Measurements from ENCODE around the gene SOX8. TPM values are rescaled to one million over a fixed set of nuclear protein-coding genes. Genes with fewer than 3 reads are reported as not detected.
A peak's percentile ranks its signal among the peaks of the same experiment; 100 is the strongest.

The SOX8 gene
- total RNA-seq, 8 experiments from 2014 or later: 0.51 to 16.3 (median 4.2) TPM

DNA sequence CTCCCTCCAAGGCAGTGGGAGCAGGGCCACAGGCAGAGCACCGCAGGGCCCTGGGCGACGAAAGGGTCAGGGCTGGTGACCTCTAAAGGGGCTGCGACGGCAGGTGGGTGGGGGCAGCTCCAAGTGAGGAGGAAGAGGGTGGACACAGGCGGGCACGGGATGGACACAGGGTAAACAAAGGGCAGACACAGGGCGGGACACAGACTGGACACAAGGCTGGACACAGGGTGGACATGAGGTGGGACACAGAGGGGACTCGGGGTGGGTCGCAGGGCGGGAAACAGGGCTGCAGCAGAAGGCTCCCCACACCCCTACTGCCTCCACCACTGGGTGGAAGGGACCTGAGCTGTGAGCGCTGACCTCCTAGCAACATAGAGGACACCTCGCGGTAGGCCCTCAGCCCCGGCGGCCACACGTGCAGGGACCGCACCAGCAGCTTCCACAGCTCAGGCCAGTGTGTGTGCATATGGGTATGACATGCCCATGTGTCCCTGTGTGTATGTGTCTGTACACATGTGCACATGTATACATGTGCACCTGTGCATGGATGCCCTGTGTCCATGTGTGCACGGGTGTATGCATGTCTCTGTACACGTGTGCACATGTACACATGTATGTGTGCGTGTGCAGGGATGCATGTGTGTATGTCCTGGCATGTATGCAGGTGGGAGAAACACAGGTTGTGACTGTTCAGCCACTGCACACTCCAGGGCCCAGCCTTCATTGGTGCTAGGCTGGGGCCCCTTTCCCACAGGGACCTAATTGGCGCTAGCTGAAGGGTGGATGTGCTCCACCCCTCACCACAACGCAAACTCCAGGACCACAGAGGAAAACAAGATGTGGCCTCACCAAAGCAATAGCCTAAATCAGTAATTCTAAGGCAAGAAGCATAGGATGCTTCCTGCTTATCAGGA, 18.4 kb upstream of the SOX8 start:
- WGBS, 10 experiments: 83 to 100% (median 89%) methylated on average over 1 to 5 of the region's 23 CpGs; no CpG with 5 or more reads in 2 of the 10 experiments
- Histone ChIP-seq H3K27ac (no peak overlapping the region), H3K4me1 (replicated peaks in 1 of 2) (no peaks in the 10 kb centered on the region), H3K4me3 (no peak overlapping the region)
- peak in 1 of 8 experiments; percentile 24 for ATAC-seq (replicated peaks in 6 of 8)
- in situ Hi-C loops (cut with MboI; ENCODE audit: low pct_unique_long_range_greater_than_20kb in 2 of 9, low sequenced_read_pairs in 9 of 9, unreplicated experiment in 9 of 9): no loop called here

DNA sequence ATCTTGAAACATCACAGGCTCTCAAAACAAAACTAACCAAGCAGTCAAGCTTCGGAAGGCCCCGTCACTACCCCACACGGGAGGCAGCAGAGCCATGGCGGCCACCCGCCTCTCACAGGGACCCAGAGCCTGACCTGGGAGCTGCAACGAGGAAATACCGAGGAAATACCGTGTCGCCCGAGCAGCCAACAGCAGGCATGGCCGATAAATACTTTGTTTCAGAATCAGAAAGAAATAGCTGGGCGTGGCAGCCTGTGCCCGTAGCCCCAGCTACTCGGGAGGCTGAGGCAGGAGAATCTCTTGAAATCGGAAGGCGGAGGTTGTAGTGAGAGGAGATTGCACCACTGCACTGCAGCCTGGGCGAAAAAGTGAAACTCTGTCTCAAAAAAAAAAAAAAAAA, 17.7 kb upstream of the SOX8 start:
- Histone ChIP-seq H3K4me1 (replicated peaks in 1 of 2) (peaks cover 6 to 7% of the 10 kb centered on the region in 2 donors), H3K27ac (no peak overlapping the region), H3K4me3 (no peak overlapping the region)
- ATAC-seq (replicated peaks in 6 of 8): no peak
- in situ Hi-C loops (cut with MboI; ENCODE audit: low pct_unique_long_range_greater_than_20kb in 2 of 9, low sequenced_read_pairs in 9 of 9, unreplicated experiment in 9 of 9): no loop called here
- 80 to 94% (median 90%) methylated on average over 4 to 17 of the region's 17 CpGs; no CpG with 5 or more reads in 1 of the 10 experiments for WGBS, 10 experiments

DNA sequence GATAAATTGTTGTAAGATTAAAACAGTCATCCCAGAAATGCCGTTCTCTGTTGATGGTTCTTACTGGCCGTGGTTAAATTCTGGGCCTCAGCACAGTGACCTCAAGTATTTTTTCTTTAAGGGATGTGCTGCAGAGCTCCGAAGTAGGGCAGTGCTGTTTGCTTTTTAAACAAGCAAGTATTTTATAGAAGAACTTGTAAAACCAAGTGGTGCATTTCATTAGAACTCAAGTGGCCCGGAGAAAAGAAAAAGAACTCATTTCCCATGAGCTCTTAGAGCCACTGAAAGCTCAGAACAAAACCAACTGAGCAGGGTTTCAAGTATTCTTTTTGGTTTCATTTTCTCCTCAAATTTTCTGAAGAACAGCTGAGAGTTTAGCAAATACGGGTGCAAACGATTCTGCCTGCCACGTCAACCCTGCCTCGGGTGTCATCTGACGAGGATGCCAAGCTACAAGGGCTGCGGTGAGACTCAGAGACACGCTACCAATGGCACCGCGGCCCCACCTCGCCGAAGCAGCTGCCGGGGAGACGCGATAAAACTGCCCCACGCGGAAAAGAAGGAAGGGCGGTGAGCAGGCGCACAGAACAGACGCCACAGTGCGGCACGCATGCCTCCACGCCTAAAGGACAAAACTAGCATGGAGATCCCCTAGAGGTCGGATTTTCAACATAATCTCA, 17.1 kb upstream of the SOX8 start:
- WGBS, 10 experiments: 71 to 94% (median 84%) methylated on average over 3 to 17 of the region's 27 CpGs
- Histone ChIP-seq H3K27ac (no peak overlapping the region), H3K4me1 (replicated peaks in 1 of 2) (peaks cover 12 to 13% of the 10 kb centered on the region in 2 donors), H3K4me3 (no peak overlapping the region)
- ATAC-seq (replicated peaks in 6 of 8): no peak
- in situ Hi-C loops (cut with MboI; ENCODE audit: low pct_unique_long_range_greater_than_20kb in 2 of 9, low sequenced_read_pairs in 9 of 9, unreplicated experiment in 9 of 9): no loop called here

DNA sequence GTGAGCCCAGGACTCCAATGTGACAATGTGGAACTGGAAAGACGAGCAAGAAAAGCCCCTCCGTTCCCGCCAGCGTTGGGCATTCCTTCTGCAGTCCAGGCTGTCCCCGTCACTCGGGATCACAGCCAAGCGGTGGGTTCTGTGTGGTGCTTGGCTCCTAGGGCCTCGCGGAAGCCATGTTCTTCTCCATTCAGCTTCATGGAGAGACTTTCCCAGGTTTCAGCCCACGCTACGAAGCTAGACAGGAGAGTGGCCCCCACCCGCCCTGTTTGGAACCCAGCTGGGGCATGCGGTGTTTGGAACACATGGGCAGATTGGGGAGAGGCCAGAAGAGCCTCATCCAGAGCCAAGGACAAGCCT, 16.6 kb upstream of the SOX8 start:
- 93 to 100% (median 94%) methylated on average over 3 to 12 of the region's 13 CpGs; no CpG with 5 or more reads in 6 of the 10 experiments for WGBS, 10 experiments
- ATAC-seq (replicated peaks in 6 of 8): no peak
- in situ Hi-C loops (cut with MboI; ENCODE audit: low pct_unique_long_range_greater_than_20kb in 2 of 9, low sequenced_read_pairs in 9 of 9, unreplicated experiment in 9 of 9): no loop called here
- H3K27ac ChIP-seq: no peak overlapping the region
- H3K4me3 ChIP-seq: no peak overlapping the region
- peaks cover 16 to 18% of the 10 kb centered on the region in 2 donors for H3K4me1 ChIP-seq (replicated peaks in 1 of 2)

DNA sequence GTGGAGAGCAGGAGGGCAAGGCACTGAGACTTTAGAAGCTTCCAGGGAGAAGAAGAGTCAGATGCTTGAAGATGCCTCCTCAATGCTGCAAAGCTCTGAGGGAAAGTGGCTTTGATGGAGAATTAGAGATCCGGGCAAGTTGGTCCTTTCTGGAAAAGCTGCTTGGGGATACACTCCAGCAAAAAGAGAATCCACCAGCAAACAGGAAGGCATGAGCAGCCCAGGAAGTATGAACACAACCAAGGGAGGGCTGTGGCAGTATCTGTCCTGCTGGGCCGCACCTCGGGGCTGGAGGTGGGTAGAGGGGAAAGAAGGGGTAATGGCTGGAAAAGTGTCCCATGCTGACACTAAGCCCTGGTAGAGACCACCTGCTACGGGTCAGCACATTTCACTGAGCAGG, 16.1 kb upstream of the SOX8 start:
- H3K4me3 ChIP-seq: no peak overlapping the region
- WGBS, 10 experiments: 80 to 100% (median 83%) methylated on average over 1 to 3 of the region's 4 CpGs; no CpG with 5 or more reads in 3 of the 10 experiments
- in situ Hi-C loops (cut with MboI; ENCODE audit: low pct_unique_long_range_greater_than_20kb in 2 of 9, low sequenced_read_pairs in 9 of 9, unreplicated experiment in 9 of 9): no loop called here
- ATAC-seq (replicated peaks in 6 of 8): no peak
- no peak overlapping the region for H3K27ac ChIP-seq
- peaks cover 16 to 19% of the 10 kb centered on the region in 2 donors for H3K4me1 ChIP-seq (replicated peaks in 1 of 2)

DNA sequence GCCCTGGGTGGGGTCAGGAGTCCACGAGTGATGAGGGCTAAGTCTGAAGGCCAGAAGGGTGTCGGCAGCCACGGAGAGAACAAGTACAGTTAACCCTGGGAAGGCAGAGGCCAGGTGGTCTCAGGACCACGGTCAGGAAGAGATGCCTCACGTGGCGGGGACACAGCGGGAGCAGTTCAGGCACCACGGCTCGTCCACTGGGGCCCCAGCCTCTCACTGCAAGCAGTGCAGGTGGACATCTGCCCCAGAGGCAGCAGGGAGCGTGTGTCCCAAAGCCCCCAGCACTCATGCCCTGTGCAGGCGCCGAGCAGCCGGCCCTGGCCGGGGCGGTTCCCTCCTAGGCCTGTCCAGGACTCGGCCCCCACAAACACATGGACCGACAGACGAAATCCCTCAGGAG, 15.5 kb upstream of the SOX8 start:
- no peak overlapping the region for H3K4me3 ChIP-seq
- H3K4me1 ChIP-seq (replicated peaks in 1 of 2): peaks cover 16 to 19% of the 10 kb centered on the region in 2 donors
- WGBS, 10 experiments: 86 to 100% (median 97%) methylated on average over 1 to 13 of the region's 18 CpGs; no CpG with 5 or more reads in 3 of the 10 experiments
- no peak overlapping the region for H3K27ac ChIP-seq
- in situ Hi-C loops (cut with MboI; ENCODE audit: low pct_unique_long_range_greater_than_20kb in 2 of 9, low sequenced_read_pairs in 9 of 9, unreplicated experiment in 9 of 9): no loop called here
- ATAC-seq (replicated peaks in 6 of 8): no peak

DNA sequence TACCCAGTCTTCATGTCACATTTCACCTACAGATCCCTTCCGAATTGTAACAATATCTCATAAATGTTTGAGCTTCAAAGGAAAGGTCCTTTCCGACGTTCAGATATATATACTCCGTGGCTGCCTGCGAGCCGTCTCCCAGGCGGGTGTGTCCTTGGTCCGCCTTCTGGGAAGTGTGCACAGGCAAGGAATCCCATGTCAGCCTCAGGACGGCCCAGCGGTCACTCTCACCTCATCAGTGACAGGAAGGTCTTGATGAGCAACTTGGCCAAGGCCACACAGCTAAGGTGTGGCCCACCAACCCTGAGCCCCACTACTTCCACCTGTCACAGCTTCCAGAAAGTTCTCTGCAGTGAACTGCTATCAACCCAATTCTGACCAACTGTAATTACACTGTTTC, 15.1 kb upstream of the SOX8 start:
- in situ Hi-C loops (cut with MboI; ENCODE audit: low pct_unique_long_range_greater_than_20kb in 2 of 9, low sequenced_read_pairs in 9 of 9, unreplicated experiment in 9 of 9): no loop called here
- ATAC-seq (replicated peaks in 6 of 8): no peak
- no peak overlapping the region for H3K4me3 ChIP-seq
- WGBS, 10 experiments: 76 to 100% (median 92%) methylated on average over 3 to 10 of the region's 10 CpGs; no CpG with 5 or more reads in 4 of the 10 experiments
- H3K27ac ChIP-seq: no peak overlapping the region
- peaks cover 19% of the 10 kb centered on the region in 2 donors for H3K4me1 ChIP-seq (replicated peaks in 1 of 2)

DNA sequence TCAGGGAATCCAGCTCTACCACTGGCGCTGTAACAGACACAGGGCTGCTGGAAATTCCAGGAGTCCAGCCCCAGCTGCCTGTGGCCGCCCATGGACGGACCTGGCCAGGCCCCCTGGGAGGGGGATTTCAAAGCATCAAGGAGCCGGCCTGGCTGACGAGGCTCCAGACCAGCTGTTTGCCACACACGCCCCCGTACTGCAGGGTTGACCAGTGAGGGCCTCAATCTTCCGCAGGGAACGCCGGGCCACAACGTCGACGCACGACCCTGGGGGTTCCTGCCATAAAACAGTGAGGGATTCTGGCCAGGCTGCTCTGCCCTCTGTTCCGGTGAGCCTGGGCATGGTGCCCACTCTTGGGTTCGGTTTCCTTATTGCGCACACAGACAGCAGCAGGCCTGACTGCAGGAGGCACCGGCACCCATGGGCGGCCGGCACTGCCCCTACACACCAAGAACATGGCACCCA, 14.5 kb upstream of the SOX8 start:
- H3K27ac ChIP-seq: no peak overlapping the region
- H3K4me1 ChIP-seq (replicated peaks in 1 of 2): peaks cover 19% of the 10 kb centered on the region in 2 donors
- in situ Hi-C loops (cut with MboI; ENCODE audit: low pct_unique_long_range_greater_than_20kb in 2 of 9, low sequenced_read_pairs in 9 of 9, unreplicated experiment in 9 of 9): no loop called here
- 60 to 100% (median 93%) methylated on average over 1 to 8 of the region's 20 CpGs; no CpG with 5 or more reads in 5 of the 10 experiments for WGBS, 10 experiments
- no peak for ATAC-seq (replicated peaks in 6 of 8)
- no peak overlapping the region for H3K4me3 ChIP-seq

DNA sequence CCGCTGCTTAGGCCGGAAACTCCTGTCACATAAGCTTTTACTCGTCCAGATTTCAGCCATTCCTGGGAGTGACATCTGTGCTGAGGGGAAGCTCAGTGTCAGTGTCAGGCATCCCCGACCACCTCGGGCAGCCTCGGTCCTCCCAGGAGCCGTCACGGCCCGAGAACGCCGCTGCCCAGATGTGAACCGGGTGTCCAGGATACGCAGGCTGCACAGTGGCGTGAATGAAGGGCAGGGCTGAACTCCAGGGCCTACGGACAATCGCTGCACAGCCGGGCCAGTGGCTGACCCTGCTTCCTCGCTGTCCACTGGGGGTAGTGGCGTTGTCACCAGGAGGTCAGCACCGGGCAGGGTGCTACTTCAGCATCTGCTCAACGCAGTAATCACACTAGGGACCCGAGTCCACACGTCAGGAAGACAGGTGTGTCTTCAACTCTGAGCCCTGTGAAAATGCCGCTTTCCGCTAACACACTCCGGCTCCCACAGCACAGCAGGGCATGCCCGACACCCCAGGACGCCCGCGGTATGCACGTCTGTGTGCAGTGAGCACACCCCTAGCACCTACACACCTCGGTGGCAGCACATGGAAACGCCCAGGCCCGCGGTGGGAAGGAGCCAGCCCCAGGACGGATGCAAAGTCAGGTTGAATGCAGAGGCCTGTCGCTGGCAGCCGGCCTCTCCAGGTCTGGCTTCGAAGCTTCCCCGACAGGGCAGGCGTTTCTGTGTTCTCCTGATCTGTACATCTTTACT, 13.8 kb upstream of the SOX8 start:
- 26 to 100% (median 81%) methylated on average over 2 to 8 of the region's 41 CpGs; no CpG with 5 or more reads in 5 of the 10 experiments for WGBS, 10 experiments
- no peak for ATAC-seq (replicated peaks in 6 of 8)
- in situ Hi-C loops (cut with MboI; ENCODE audit: low pct_unique_long_range_greater_than_20kb in 2 of 9, low sequenced_read_pairs in 9 of 9, unreplicated experiment in 9 of 9): no loop called here
- Histone ChIP-seq H3K4me1 (replicated peaks in 1 of 2) (peaks cover 19 to 23% of the 10 kb centered on the region in 2 donors), H3K27ac (no peak overlapping the region), H3K4me3 (no peak overlapping the region)

DNA sequence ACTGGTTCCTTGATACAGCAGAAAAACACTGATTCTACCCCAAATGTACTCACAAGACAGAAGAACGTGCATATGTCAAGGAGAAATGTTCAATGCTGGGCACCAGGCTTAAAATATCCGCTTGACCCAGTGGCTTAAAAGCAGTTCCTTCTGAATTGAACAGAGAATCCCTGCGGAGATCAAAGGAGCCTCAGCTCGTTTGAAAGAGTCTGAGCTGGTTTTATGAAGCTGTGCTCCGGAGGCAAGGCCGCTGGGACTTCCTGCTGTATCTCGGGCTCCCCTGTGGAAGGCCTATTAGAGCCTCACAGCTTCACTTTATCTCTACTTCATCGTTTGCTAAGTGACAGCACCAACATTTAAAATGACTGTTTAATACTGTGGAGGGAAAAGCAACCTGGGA, 12.9 kb upstream of the SOX8 start:
- WGBS, 10 experiments: 0 to 100% (median 53%) methylated on average over 1 to 6 of the region's 8 CpGs; no CpG with 5 or more reads in 2 of the 10 experiments
- ATAC-seq (replicated peaks in 6 of 8): no peak
- H3K27ac ChIP-seq: no peak overlapping the region
- in situ Hi-C loops (cut with MboI; ENCODE audit: low pct_unique_long_range_greater_than_20kb in 2 of 9, low sequenced_read_pairs in 9 of 9, unreplicated experiment in 9 of 9): no loop called here
- peak overlapping the region in 1 of 5 donors; percentile 1 for H3K4me3 ChIP-seq
- peaks cover 19 to 25% of the 10 kb centered on the region in 2 donors for H3K4me1 ChIP-seq (replicated peaks in 1 of 2)

DNA sequence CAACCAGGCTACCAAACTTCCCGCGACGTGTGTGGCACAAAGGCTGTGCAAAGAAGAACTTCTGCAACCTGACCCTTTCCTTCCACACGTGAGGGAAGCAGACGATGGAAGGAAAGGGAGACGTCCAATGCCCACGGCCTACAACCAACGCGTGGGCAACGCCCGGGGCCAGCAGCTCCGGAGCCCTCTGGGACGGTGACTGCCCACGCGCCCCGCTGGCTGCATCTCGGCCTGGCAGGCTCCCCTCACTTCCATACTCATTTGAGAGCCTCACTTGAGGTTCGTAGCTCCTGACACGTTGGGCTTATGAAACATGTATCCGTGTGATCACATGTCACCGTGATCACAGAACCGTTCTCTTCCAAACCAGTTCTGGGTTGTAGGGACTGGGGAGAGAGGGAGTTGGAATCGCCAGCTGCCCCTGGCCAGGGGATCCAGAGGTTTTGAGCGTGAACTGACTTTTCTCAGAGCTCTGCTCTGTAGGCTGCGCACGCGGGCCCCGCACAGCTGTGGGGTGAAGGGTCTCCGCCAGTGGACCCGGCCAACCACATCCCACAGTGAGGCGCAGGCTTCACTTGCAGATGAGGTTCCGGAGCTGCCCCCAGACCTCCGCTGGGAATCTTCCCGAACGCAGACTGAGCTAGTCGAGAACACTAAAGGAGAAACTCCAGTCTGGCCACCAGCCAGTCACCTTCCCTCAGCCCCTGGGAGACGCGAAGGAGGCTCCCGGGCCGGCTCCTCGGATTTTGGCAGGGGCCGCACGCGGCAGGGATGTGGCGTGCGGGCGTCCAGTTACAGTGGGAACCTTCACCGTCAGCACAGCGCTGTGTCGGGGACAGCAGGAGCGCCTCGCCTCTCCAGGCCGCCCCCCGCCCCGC, 11.8 kb upstream of the SOX8 start:
- H3K27ac ChIP-seq: peak overlapping the region; percentile 81 to 83
- 9 to 94% (median 74%) methylated on average over 2 to 13 of the region's 55 CpGs; no CpG with 5 or more reads in 3 of the 10 experiments for WGBS, 10 experiments
- peak overlapping the region; percentile 61 to 86 (median 77) for H3K4me3 ChIP-seq
- H3K4me1 ChIP-seq (replicated peaks in 1 of 2): peaks cover 19 to 32% of the 10 kb centered on the region in 2 donors
- in situ Hi-C loops (cut with MboI; ENCODE audit: low pct_unique_long_range_greater_than_20kb in 2 of 9, low sequenced_read_pairs in 9 of 9, unreplicated experiment in 9 of 9): no loop called here
- peak; percentile 1 to 25 (median 15) for ATAC-seq (replicated peaks in 6 of 8)

DNA sequence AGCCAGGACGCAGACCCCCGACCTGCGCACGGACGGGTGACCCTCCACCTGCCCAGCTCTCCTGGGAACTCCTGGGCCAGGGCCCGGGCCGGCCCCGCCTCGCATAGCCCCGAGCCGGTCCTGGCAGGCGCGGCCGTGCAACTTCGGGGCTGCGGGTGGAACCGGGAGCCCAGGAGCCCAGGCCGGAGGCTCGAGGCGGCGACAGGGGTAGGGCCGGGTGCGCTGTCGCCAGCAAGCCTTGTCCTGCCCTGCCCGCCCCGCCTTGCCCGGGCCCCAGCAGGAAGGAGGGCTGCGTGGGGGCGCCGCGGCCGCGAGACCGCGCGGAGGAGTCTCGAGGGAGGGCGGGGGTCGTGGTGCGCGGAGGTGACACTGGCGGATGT, 11.2 kb upstream of the SOX8 start:
- in situ Hi-C loops (cut with MboI; ENCODE audit: low pct_unique_long_range_greater_than_20kb in 2 of 9, low sequenced_read_pairs in 9 of 9, unreplicated experiment in 9 of 9): no loop called here
- ATAC-seq (replicated peaks in 6 of 8): peak in 6 of 8 experiments; percentile 48 to 70 (median 63)
- no CpG with 5 or more reads among the region's 42 CpGs for WGBS, 10 experiments
- Histone ChIP-seq H3K4me3 (peak overlapping the region; percentile 61 to 86 (median 77)), H3K4me1 (replicated peaks in 1 of 2) (peaks cover 19 to 32% of the 10 kb centered on the region in 2 donors), H3K27ac (peak overlapping the region; percentile 81 to 83)

All from motor neuron (in vitro differentiated cells).